Brain microvascular endothelial cell (primary cell): Measurements from ENCODE around the gene GABRD.

Experiments
- DNase-seq: peaks from one replicate; pipeline ENCODE4 v3.0.0-alpha.2; 2020
- H3K27ac ChIP-seq: fragments of 250-450 bp; sonication (Bioruptor Pico); 2 replicates; pipeline ENCODE4 v1.5.1; 2020; ENCODE audit warnings: mild to moderate bottlenecking, moderate library complexity
- H3K27me3 ChIP-seq: fragments of 250-450 bp; sonication (Bioruptor Pico); replicated peaks from 2 replicates; pipeline ENCODE4 v1.5.1; 2020; ENCODE audit warnings: mild to moderate bottlenecking
- H3K36me3 ChIP-seq: fragments of 250-450 bp; sonication (Bioruptor Pico); replicated peaks from 2 replicates; pipeline ENCODE4 v1.5.1; 2020; ENCODE audit warnings: mild to moderate bottlenecking
- H3K4me3 ChIP-seq: 2 replicates; pipeline ENCODE4 v1.5.1; 2011; ENCODE audit warnings: low read depth, mild to moderate bottlenecking, control low read depth, low read length, moderate library complexity
- in situ Hi-C: cut with HindIII; loops from 2 replicates; pipeline ENCODE4 v1.10.0; 2017; ENCODE audit warnings: low sequenced_read_pairs, low pct_ligation_motif_present
- TF ChIP-seq, protein P1 (sequence below): IDR thresholded peaks from 2 replicates; pipeline ENCODE4 v1.5.1; 2011; ENCODE audit warnings: low read depth, mild to moderate bottlenecking, moderate library complexity, low read length, control low read depth, inconsistent platforms; ENCODE audit errors: missing control alignments

Gene GABRD

DNA sequence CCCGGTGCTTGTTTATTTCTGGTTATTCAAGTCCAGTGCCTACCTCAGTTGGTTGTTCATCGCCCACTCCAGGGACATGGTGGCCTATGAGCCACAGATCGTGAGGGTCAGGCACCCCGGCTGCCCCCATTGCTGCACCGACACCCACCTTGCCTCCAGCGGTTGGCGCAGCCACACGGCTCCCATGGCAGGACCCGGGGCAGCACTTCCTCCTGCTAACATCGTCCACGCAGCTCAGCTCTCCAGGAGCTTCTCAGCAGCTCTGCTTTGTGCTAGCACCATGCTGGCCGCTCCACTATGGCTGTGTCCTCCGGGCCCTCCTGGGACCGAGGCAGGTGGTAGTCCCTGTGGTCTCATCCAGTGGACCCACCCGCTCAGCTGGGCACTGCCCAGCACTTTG, 17.1 kb downstream of the GABRD start:
- Histone ChIP-seq H3K4me3 (no peak overlapping the region), H3K27ac (no peak overlapping the region), H3K36me3 (no peaks in the 10 kb centered on the region), H3K27me3 (peaks cover 6% of the 10 kb centered on the region)
- TF ChIP-seq, protein P1, sequence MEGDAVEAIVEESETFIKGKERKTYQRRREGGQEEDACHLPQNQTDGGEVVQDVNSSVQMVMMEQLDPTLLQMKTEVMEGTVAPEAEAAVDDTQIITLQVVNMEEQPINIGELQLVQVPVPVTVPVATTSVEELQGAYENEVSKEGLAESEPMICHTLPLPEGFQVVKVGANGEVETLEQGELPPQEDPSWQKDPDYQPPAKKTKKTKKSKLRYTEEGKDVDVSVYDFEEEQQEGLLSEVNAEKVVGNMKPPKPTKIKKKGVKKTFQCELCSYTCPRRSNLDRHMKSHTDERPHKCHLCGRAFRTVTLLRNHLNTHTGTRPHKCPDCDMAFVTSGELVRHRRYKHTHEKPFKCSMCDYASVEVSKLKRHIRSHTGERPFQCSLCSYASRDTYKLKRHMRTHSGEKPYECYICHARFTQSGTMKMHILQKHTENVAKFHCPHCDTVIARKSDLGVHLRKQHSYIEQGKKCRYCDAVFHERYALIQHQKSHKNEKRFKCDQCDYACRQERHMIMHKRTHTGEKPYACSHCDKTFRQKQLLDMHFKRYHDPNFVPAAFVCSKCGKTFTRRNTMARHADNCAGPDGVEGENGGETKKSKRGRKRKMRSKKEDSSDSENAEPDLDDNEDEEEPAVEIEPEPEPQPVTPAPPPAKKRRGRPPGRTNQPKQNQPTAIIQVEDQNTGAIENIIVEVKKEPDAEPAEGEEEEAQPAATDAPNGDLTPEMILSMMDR = no peak
- in situ Hi-C loops = no loop called here
- DNase-seq = no peak

DNA sequence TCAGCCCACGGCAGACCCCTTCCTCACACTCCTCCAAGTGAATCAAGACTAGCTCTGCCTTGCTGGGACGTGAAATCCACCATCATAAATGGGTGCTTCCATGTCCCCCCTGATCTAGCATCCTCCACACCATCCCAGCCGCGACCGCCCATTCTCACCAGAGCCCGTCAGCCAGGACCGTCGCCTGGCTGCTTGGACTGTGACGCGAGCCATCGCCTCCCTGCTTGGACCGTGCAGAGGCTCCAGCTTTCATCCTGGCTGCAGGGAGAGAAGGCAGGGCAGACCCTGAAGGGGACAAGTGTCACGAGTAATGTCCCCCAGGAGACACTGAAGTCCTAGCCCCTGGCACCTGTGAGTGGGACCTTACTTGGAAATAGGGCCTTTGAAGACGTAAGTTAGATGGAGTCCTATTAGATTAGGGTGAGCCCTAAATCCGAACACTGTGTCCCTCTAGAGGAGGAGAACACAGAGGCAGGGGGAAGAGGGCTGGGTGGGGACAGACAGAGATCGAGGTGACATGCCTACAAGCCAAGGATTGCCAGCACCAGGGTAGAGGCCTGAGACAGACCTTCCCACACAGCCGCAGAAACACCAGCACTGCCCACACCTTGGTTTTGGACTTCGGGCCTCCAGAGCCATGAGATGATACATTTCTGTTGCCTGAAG, 18.3 kb downstream of the GABRD start:
- TF ChIP-seq, protein P1 = no peak
- Histone ChIP-seq H3K27me3 (peaks cover 6% of the 10 kb centered on the region), H3K27ac (no peak overlapping the region), H3K36me3 (no peaks in the 10 kb centered on the region), H3K4me3 (no peak overlapping the region)
- in situ Hi-C loops = no loop called here
- DNase-seq = no peak

DNA sequence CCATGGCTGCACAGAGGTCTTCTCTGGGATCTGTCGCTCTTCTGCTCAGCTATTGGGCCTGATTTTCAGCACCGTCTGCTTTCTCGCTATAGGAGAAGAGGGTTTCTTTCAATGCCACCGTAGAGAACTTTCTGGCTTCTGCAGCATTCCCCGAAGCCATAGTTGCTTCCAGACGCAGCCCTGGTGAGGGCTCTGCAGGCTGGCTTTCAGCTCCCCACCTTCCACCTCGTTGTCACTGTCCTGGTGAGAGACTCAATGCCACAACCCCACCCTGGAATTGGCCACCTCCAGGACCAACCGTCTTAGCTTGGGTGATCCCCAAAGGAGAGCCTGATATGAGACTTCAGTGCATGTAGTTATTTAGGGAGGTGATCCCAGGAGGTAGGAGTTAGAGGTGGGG, 19.1 kb downstream of the GABRD start:
- Histone ChIP-seq H3K4me3 (no peak overlapping the region), H3K36me3 (no peaks in the 10 kb centered on the region), H3K27me3 (peaks cover 4% of the 10 kb centered on the region), H3K27ac (no peak overlapping the region)
- DNase-seq = no peak
- in situ Hi-C loops = no loop called here
- TF ChIP-seq, protein P1 = no peak

DNA sequence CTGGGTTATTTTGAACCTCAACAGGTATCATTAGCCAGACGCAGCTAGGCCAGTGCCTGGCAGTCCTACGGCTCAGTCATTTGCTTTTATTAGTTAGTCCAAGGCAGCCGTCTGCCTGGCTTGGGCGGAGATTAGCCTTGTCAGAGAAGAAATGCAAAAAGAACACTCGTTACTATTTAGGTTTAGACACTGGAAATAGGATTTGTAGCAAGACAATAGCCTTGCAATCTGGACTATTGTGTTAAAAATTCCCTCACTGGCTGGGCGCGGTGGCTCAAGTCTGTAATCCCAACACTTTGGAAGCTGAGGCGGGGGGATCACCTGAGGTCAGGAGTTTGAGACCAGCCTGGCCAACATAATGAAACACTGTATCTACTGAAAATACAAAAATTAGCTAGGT, 20.1 kb downstream of the GABRD start:
- Histone ChIP-seq H3K4me3 (no peak overlapping the region), H3K27me3 (peaks cover 4% of the 10 kb centered on the region), H3K27ac (no peak overlapping the region), H3K36me3 (no peaks in the 10 kb centered on the region)
- in situ Hi-C loops = no loop called here
- TF ChIP-seq, protein P1 = no peak
- DNase-seq = no peak

DNA sequence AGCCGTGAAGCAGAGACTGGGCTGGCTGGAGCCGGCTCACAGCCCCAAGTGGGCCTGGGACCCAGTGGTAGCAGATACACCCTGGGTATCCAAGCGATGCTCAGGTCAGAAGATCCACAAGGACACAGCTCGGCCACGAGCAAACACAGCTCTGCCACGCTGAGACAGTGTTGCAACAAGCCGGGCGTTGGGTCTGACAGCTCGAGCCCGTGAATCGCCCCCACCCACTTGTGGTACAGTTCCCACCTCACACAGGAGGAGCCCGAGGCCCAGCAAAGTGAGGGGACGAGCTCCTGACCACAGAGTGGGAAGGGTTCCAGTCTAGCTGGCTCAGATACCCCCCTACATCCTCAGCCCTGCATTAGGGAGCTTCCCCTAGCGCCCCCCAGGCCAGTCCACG, 22.2 kb downstream of the GABRD start:
- H3K27me3 ChIP-seq = peaks cover 4% of the 10 kb centered on the region
- in situ Hi-C loops = no loop called here
- no peak overlapping the region for H3K4me3 ChIP-seq
- no peak for DNase-seq
- H3K27ac ChIP-seq = no peak overlapping the region
- TF ChIP-seq, protein P1 = no peak
- H3K36me3 ChIP-seq = no peaks in the 10 kb centered on the region

DNA sequence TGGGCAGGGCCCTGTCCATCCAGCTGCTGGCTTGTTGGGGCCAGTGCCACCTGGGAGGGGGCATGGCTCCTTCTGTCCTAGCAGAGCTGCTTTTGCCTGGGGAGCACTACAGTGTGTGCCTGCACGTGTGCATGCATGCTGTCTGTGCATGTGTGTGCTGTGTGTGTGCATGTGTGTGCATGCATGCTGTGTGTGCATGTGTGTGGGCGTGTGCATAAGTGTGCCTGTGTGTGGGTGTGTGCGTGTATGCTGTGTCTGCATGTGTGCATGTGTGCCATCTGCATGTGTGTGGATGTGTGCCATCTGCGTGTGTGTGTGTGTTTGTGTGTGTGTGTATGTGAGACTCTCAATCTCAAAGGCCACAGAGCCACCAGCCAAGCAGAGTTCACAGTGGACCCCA, 22.7 kb downstream of the GABRD start:
- TF ChIP-seq, protein P1 = no peak
- Histone ChIP-seq H3K27ac (no peak overlapping the region), H3K27me3 (peaks cover 4% of the 10 kb centered on the region), H3K4me3 (no peak overlapping the region), H3K36me3 (no peaks in the 10 kb centered on the region)
- no peak for DNase-seq
- in situ Hi-C loops = no loop called here
